Measurements from ENCODE around the gene MYBL2. TPM values are rescaled to one million over a fixed set of nuclear protein-coding genes. Genes with fewer than 3 reads are reported as not detected.

MYBL2 gene
- total RNA-seq, 1 experiment from 2014 or later: 159 TPM

DNA sequence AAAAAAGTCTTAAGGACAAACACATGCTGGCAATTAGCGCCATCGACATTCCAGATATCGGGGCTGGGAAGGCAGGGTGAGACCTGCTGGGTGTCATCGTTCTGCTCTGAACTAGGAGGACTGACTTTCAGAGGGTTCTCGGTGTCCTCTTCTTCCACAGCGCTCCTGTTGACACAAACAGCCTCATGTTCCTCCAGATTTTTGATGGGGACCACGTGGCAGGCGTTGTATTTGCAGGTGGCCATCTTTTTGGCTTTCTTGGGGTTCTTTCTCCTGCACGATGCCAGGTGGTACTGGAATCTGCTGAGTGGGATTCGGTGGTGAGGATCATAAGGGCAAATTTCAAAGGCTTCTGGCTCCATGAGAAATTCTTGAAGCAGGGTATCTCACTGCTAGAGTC, 59.4 kb downstream of the MYBL2 start:
- H4K5ac ChIP-seq (ENCODE audit: insufficient read length, low read depth, low read length): no peak overlapping the region
- no peaks in the 10 kb centered on the region for H3K23me2 ChIP-seq (ENCODE audit: insufficient read length, low read depth, low read length, poor library complexity, severe bottlenecking)
- H2AK5ac ChIP-seq (ENCODE audit: insufficient read length, low read length): no peak overlapping the region
- WGBS (ENCODE audit: extremely low coverage, insufficient read length, low lambda C conversion rate): no CpG with 5 or more reads among the region's 10 CpGs
- no peak overlapping the region for H2AFZ ChIP-seq (ENCODE audit: low read length)
- no peaks in the 10 kb centered on the region for H3K79me2 ChIP-seq (ENCODE audit: insufficient read depth, low read length)
- H3K79me1 ChIP-seq (ENCODE audit: insufficient read depth, low read depth, low read length, poor library complexity, severe bottlenecking): no peaks in the 10 kb centered on the region
- TF ChIP-seq, protein P1, sequence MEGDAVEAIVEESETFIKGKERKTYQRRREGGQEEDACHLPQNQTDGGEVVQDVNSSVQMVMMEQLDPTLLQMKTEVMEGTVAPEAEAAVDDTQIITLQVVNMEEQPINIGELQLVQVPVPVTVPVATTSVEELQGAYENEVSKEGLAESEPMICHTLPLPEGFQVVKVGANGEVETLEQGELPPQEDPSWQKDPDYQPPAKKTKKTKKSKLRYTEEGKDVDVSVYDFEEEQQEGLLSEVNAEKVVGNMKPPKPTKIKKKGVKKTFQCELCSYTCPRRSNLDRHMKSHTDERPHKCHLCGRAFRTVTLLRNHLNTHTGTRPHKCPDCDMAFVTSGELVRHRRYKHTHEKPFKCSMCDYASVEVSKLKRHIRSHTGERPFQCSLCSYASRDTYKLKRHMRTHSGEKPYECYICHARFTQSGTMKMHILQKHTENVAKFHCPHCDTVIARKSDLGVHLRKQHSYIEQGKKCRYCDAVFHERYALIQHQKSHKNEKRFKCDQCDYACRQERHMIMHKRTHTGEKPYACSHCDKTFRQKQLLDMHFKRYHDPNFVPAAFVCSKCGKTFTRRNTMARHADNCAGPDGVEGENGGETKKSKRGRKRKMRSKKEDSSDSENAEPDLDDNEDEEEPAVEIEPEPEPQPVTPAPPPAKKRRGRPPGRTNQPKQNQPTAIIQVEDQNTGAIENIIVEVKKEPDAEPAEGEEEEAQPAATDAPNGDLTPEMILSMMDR (conservative IDR thresholded peaks at IDR 0.05): no peak
- no peak overlapping the region for H3K9ac ChIP-seq (ENCODE audit: extremely low read depth, insufficient read length, low read length)
- H3K4me3 Mint-ChIP-seq: no peak overlapping the region
- DNase-seq: no peak
- no peak overlapping the region for H4K91ac ChIP-seq (ENCODE audit: insufficient read length, low read depth, low read length)
- no peak overlapping the region for H2BK12ac ChIP-seq (ENCODE audit: insufficient read length, low read depth, low read length)
- no peak overlapping the region for H2BK20ac ChIP-seq (ENCODE audit: low read depth, low read length, poor library complexity, severe bottlenecking)
- no peak overlapping the region for H4K8ac ChIP-seq (replicated peaks; ENCODE audit: insufficient read length, low read depth, low read length)
- peaks cover under 1 to 4% of the 10 kb centered on the region in 2 experiments; a peak in 3 of 4 replicates for H3K4me1 Mint-ChIP-seq
- H3K9me3 ChIP-seq (ENCODE audit: control insufficient read depth, low read depth, low read length): no peaks in the 10 kb centered on the region
- H3K36me3 Mint-ChIP-seq (ENCODE audit: insufficient read depth in 1 of 3, low read depth in 3 of 3): no peaks in the 10 kb centered on the region
- no peaks in the 10 kb centered on the region for H3K9me3 Mint-ChIP-seq
- no peak overlapping the region for H3K4ac ChIP-seq (ENCODE audit: low read depth, low read length)
- H3T11ph ChIP-seq (ENCODE audit: low read length): no peak overlapping the region
- no peak overlapping the region for H3K18ac ChIP-seq (ENCODE audit: insufficient read length, low read depth, low read length)
- H4K20me1 ChIP-seq (ENCODE audit: control insufficient read depth, insufficient read depth, insufficient read length): no peaks in the 10 kb centered on the region
- no peaks in the 10 kb centered on the region for H3K4me1 ChIP-seq (ENCODE audit: insufficient read depth, low read length)
- H3K27me3 Mint-ChIP-seq (ENCODE audit: low read depth): peaks cover under 1% of the 10 kb centered on the region
- no peak overlapping the region for H2BK15ac ChIP-seq (ENCODE audit: low read depth, low read length)
- no peaks in the 10 kb centered on the region for H3K27me3 ChIP-seq (ENCODE audit: insufficient read depth, low read length)
- H3K27ac Mint-ChIP-seq: no peak overlapping the region
- H3K14ac ChIP-seq (ENCODE audit: insufficient read depth, low read length): no peak overlapping the region
- no peak overlapping the region for H3K27ac ChIP-seq (ENCODE audit: insufficient read length, low read depth, low read length)
- H3K56ac ChIP-seq (ENCODE audit: insufficient read length, low read depth, low read length): no peak overlapping the region
- no peak overlapping the region for H3K4me2 ChIP-seq (ENCODE audit: insufficient read depth, insufficient read length, low read length)
- H2BK120ac ChIP-seq (ENCODE audit: low read depth, low read length, poor library complexity, severe bottlenecking): no peak overlapping the region
- H2BK5ac ChIP-seq (ENCODE audit: insufficient read length, low read length): no peak overlapping the region
- no peak overlapping the region for H3K23ac ChIP-seq (ENCODE audit: insufficient read length, low read depth, low read length)

All from H9 (cell line).